GM19023 (cell line): ENCODE measurements around the gene ENDOV.
"Not testable (repeated sequence)": the region's sequence is repeated elsewhere in the genome, so short reads cannot be mapped to it uniquely, and the experiment has no call there.

Experiments
- ATAC-seq: cut with Tn5 transposase; IDR thresholded peaks from one replicate; pipeline ENCODE4 v1.9.1; 2021; ENCODE audit warnings: mild to moderate bottlenecking, moderate library complexity; ENCODE audit not compliant: unreplicated experiment

The ENDOV gene

DNA sequence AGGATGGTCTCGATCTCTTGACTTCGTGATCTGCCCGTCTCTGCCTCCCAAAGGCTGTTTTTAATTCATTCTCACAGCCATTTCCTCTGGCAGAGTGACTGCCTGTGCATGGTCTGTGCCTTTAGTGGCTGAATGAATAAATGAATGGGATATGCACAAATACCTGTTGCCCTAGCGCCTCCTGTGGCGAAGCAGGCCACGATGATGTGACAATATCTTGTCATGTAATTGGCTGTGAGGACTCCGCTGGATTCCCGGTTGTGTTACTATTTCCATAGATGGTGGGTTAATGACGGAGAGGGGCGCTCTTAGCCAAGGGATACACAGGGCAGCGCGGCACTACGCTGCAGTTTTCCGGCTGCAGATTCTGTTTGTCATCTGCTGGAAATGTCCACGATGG, 26.8 kb upstream of the ENDOV start:
- no peak for ATAC-seq

- no peak for ATAC-seq
Measured at GRCh38 chr17:80388601-80389000, 26.4 kb upstream of the ENDOV start.

DNA sequence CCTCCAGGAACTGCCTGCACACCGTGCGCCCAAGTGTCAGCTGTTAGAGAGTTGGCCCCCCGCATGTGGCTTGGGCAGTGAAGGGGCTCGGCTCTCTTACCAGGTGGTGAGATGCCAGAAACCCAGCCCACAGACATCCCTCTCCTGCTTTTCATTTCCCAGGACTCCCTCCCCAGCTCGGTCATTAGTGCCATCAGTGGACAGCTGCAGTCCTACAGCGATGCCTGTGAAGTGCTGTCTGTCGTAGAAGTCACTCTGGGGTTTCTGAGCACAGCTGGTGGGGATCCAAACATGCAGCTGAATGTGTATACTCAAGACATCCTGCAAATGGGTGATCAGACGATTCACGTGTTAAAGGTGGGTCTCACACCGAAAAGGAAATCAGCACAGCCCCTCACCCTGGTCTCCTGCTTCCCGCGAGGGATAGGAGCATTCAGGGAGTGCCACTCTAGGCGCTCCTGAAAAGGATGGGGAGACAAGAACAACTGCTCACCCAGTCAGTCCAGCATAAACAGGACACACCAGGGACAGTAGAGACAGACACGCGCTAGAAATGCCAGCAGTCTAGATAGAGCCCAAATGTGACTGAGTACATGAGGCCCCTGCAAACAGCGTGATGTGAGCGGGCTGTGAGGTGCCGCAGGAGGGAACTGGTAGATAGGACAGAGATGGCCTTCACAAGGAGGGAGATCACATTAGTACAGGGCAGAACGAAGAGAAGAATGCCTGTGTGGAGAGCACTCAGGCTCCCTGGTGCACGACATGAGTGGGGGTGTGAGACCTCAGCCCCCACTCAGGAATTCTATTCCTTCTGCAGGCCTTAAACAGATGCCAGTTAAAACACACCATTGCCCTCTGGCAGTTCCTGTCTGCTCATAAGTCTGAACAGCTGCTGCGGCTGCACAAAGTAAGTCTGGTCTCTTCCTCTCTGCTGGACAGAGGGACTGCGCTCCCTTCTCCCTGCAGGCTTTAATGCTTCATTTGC, 25.7 kb upstream of the ENDOV start:
- ATAC-seq = no peak

GRCh38 chr17:80393241-80393890, 21.6 kb upstream of the ENDOV start:
- no peak for ATAC-seq

- ATAC-seq = no peak
Measured at GRCh38 chr17:80393961-80394360, 21.0 kb upstream of the ENDOV start.

DNA sequence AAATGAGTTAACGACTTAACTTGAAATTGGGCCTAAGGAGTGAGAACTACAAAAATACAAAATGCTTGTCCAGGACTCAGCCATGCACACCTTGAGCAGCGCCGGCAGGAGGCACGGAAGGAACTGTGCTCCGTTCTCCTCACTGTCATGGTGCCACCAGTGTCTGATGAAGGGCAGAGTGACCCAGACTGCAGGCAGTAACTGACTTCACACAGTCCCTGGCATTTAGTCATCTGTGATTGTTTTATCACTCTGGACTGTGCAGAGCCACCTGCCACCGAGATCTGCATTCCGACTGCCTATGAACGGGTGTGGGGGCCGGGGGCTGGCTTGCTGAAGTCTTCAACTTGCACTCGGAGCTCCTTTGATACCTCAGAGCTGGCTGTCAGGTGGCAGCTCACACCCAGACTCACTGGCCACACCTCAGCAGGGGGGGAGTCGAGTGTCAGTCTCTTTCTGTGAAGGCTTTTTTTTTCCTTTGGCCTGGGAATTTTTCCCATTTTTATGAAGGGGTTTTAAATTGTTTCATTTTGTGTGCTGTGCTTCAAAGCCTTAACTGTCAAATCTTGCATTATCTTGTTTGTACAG, 20.2 kb upstream of the ENDOV start:
- no peak for ATAC-seq

GRCh38 chr17:80395402-80396151, 19.4 kb upstream of the ENDOV start:
- ATAC-seq = no peak

DNA sequence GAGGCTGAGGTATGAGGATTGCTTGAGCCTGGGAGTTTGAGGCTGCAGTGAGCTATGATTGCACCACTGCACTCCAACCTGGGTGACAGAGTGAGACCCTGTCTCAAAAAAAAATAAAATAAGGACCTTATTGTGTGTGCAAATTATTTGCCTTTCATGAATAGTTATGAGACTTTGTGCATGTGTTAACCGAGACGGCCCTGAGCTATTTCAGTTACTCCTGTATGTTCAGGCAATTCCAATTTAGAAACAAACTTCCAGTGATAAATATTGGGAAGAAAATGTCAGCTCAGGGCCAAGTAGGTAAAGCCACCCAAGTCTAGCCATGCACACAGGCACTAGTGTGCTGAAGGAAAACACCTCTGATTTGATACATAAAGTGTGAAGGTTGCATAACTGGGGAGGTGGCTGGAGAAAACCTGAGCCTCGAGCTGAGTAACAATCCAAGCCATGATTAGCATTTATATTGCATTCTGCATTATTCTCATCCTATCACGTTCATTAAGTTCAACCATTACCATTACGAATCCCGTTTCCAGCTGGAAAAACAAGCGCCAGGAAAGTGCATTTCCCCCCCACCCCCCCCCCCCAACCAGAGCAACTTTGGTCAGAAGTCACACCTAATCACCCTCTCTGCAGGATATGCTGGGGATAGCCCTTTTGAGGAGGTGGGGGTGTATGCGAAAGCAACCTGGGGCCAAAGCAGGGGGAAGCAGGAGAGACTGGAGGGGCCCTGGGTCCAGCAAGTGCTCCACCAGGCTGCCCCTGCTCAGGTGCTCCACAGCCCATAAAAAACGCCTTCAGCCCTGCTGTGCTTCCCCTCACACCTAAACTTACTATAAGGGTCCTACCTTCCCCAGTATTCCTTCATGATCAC, 18.6 kb upstream of the ENDOV start:
- ATAC-seq = no peak

GRCh38 chr17:80397034-80397387, 18.0 kb upstream of the ENDOV start:
- no peak for ATAC-seq

GRCh38 chr17:80397686-80398085, 17.3 kb upstream of the ENDOV start:
- no peak for ATAC-seq

DNA sequence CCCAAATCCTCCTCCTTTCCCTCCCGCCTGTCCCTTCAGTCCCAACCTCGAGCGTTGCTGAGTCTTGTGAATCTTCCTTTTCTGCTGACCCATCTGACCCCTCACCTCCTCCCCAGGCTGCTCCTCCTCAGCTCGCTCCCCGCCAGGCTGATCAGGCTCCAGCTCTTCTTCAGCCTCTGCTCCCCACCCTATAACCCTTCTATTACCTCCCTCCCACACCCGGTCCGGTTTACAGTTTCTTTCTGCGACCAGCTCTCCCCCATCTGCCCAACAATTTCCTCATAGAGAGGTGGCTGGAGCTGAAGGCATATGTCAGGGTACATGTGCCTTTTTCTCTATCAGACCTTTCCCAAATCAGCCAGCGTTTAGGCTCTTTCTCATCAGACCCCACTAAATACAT, 13.9 kb upstream of the ENDOV start:
- not testable (repeated sequence) for ATAC-seq

DNA sequence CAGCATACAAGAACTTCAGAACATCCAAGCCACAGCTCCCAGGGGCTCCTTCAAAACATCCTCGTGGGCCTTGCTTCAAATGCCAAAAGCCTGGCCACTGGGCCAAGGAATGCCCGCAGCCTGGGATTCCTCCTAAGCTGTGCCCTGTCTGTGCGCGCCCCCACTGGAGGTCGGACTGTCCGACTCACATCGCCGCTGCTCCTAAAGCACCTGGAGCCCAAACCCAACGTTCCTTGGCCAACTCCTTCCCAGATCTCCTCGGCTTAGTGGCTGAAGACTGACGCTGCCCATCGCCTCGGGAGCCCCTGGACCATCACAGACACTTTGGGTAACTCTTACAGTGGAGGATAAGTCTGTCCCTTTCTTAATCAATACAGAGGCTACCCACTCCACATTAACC, 12.9 kb upstream of the ENDOV start:
- ATAC-seq = not testable (repeated sequence)

- ATAC-seq = no peak
Measured at GRCh38 chr17:80402959-80403358, 12.0 kb upstream of the ENDOV start.

GRCh38 chr17:80406146-80406545, 8.8 kb upstream of the ENDOV start:
- no peak for ATAC-seq

DNA sequence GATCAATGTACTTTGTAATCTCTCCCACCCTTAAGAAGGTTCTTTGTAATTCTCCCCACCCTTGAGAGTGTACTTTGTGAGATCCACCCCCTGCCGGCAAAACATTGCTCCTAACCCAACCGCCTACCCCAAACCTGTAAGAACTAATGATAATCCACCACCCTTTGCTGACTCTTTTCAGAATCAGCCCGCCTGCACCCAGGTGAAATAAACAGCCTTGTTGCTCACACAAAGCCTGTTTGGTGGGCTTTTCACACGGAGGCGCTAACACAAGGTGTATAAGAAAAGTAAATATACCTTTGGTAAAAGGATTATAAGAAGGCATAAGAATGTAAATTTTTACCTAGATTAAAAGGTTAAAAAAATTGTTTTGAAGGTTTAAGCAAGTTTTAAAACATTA, 7.0 kb upstream of the ENDOV start:
- ATAC-seq = not testable (repeated sequence)

DNA sequence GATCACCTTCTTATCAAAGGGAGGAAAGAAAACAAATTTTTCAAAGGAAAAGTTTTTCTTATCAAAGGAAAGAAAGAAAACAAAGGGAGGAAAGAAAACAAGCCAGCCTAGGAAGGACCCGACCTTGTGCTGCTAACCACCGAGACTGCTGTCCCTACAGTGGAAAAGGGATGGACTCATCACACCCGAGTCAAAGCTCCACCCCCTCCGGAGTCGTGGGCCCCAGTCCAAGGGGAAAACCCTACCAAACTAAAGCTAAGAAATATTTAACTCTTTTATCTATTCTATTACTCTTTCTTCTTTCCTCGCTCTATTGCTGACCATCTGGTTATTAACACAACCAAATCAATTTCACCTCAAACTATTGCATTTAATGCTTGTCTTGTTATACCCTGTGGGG, 6.1 kb upstream of the ENDOV start:
- ATAC-seq = no peak

DNA sequence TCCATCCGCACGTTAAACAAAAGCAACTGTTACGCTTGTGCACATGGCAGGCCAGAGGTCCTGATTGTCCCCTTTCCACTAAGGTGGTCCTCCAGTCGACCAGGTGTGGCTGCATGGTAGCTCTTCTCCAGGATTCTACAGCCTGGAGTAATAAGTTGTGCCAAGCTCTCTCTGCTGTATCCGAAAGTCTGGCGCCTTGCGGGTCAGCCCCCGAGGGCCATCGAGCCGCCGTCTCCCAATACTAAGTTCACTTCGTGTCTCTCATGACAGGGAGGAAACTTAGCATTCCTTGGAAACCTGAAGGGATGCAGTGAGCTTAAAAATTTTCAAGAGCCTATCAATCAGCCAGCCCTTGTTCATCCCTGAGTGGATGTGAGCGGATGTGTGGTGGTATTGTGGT, 5.3 kb upstream of the ENDOV start:
- ATAC-seq = no peak

- ATAC-seq = not testable (repeated sequence)
Measured at GRCh38 chr17:80410441-80411087, 4.4 kb upstream of the ENDOV start.

GRCh38 chr17:80413771-80414507, 1.0 kb upstream of the ENDOV start:
- ATAC-seq = no peak
